ENCODE measurements around the gene ERN1. TPM values are rescaled to one million over a fixed set of nuclear protein-coding genes. Genes with fewer than 3 reads are reported as not detected.

Gene ERN1
- total and polyA plus RNA-seq, 4 donors, result 8.3 to 34.2 (median 19.4) TPM

GRCh38 chr17:64138441-64138840 lies 8.5 kb upstream of the ERN1 start:
- Histone ChIP-seq H3K27me3 (ENCODE audit: control insufficient read depth in 3 of 3, insufficient read depth in 3 of 3, low read length in 2 of 3) (no peaks in the 10 kb centered on the region), H3K9ac (ENCODE audit: insufficient read depth in 1 of 2, low read length in 2 of 2) (no peak overlapping the region), H3K4me3 (no peak overlapping the region), H3K27ac (ENCODE audit: low read depth in 1 of 2, low read length in 1 of 2) (no peak overlapping the region), H3K36me3 (ENCODE audit: control insufficient read depth in 4 of 4, insufficient read depth in 4 of 4, low read length in 4 of 4) (no peaks in the 10 kb centered on the region), H3K4me1 (ENCODE audit: control insufficient read depth in 5 of 5, insufficient read depth in 5 of 5, low read length in 5 of 5) (no peaks in the 10 kb centered on the region), H3K9me3 (ENCODE audit: control insufficient read depth in 4 of 4, insufficient read depth in 3 of 4, low read length in 3 of 4) (no peaks in the 10 kb centered on the region)
- 41 to 68% methylated on average over 2 of the region's 2 CpGs for whole genome bisulfite sequencing, 2 donors
- no peak for ATAC-seq (ENCODE audit: insufficient read depth, low FRiP score)
- no peak for DNase-seq
- no peak for TF ChIP-seq CTCF (IDR thresholded peaks at IDR 0.05; ENCODE audit: control extremely low read depth, extremely low read depth)

- TF ChIP-seq CTCF (IDR thresholded peaks at IDR 0.05; ENCODE audit: control extremely low read depth, extremely low read depth), result no peak
- peaks cover 0 to 12% (median 3%) of the 10 kb centered on the region in 5 donors for H3K4me1 ChIP-seq (ENCODE audit: control insufficient read depth in 5 of 5, insufficient read depth in 5 of 5, low read length in 5 of 5)
- ATAC-seq (ENCODE audit: insufficient read depth, low FRiP score) (no peak), DNase-seq (no peak)
- H3K27ac ChIP-seq (ENCODE audit: low read depth in 1 of 2, low read length in 1 of 2), result no peak overlapping the region
- H3K9me3 ChIP-seq (ENCODE audit: control insufficient read depth in 4 of 4, insufficient read depth in 3 of 4, low read length in 3 of 4), result no peaks in the 10 kb centered on the region
- no peak overlapping the region for H3K9ac ChIP-seq (ENCODE audit: insufficient read depth in 1 of 2, low read length in 2 of 2)
- WGBS, 2 donors, result 56 to 63% methylated on average over 6 of the region's 6 CpGs
- H3K36me3 ChIP-seq (ENCODE audit: control insufficient read depth in 4 of 4, insufficient read depth in 4 of 4, low read length in 4 of 4), result no peaks in the 10 kb centered on the region
- no peak overlapping the region for H3K4me3 ChIP-seq
- H3K27me3 ChIP-seq (ENCODE audit: control insufficient read depth in 3 of 3, insufficient read depth in 3 of 3, low read length in 2 of 3), result no peaks in the 10 kb centered on the region
Measured at GRCh38 chr17:64135000-64135399, 5.1 kb upstream of the ERN1 start.

DNA sequence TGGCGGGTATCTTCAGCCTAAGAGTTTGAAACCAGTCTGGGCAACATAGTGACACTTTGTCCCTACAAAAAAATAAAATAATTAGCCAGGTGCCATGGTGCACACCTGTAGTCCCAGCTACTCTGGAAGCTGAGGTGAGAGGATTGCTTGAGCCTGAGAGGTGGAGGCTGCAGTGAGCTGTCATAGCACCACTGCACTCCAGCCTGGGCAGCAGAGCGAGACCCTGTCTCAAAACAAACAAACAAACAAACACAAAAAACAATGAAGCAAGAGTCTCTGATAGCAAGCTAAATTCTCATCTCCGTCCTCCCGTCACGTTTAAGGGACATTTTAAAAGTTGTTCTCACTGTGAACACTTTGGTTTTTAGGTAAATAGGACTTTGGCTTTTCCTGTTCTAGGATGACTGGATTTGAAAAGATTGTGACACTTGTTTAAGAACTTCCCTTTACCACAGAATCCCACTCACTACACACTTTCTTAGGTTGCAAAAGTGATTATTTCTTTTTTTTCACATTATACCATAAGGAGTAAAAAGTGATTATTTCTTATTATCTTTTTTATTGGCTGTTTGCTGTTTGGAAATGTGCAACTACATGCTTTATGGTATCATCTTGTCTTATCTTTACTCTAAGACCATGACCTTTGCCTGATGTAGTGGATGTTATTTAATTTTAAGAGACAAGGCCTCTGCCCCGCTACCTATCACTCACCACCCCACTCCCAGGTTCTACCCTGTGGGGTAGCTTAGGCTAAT lies 4.4 kb upstream of the ERN1 start:
- TF ChIP-seq CTCF (IDR thresholded peaks at IDR 0.05; ENCODE audit: control extremely low read depth, extremely low read depth), result no peak
- H3K9me3 ChIP-seq (ENCODE audit: control insufficient read depth in 4 of 4, insufficient read depth in 3 of 4, low read length in 3 of 4), result no peaks in the 10 kb centered on the region
- 93 to 94% methylated on average over 6 of the region's 6 CpGs for WGBS, 2 donors

More for the DNA sequence above, 4.4 kb upstream of the ERN1 start:
- H3K27me3 ChIP-seq (ENCODE audit: control insufficient read depth in 3 of 3, insufficient read depth in 3 of 3, low read length in 2 of 3), result no peaks in the 10 kb centered on the region
- ATAC-seq (ENCODE audit: insufficient read depth, low FRiP score) (no peak), DNase-seq (no peak)
- no peaks in the 10 kb centered on the region for H3K36me3 ChIP-seq (ENCODE audit: control insufficient read depth in 4 of 4, insufficient read depth in 4 of 4, low read length in 4 of 4)
- H3K4me1 ChIP-seq (ENCODE audit: control insufficient read depth in 5 of 5, insufficient read depth in 5 of 5, low read length in 5 of 5), result peaks cover 0 to 12% (median 3%) of the 10 kb centered on the region in 5 donors
- no peak overlapping the region for H3K9ac ChIP-seq (ENCODE audit: insufficient read depth in 1 of 2, low read length in 2 of 2)
- H3K4me3 ChIP-seq, result no peak overlapping the region
- no peak overlapping the region for H3K27ac ChIP-seq (ENCODE audit: low read depth in 1 of 2, low read length in 1 of 2)
